ENCODE results near the gene SIGLEC15.

Gene SIGLEC15

DNA sequence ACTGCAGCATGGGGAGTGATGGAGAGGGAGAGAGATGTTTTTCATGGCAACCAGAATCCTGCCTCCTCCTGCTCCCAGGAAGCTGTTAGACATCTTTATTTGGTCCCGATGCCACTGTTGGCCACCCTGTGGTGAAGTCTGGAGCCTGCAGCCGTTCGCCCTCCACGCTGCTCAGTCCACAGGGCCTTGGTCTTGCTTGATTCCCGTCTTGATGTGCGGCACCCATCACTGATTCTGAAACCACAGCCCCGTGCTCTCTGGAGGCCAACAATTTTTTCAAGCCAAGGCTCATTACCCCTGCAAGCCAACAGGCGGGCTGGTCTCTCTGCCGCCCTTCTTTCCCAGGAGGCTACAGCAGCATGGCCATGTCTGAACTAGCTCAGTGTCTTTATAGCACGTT is 24.5 kb downstream of the SIGLEC15 start:
- no peak overlapping the region for H3K9ac ChIP-seq (ENCODE audit: low read length)
- TF ChIP-seq, protein P1, sequence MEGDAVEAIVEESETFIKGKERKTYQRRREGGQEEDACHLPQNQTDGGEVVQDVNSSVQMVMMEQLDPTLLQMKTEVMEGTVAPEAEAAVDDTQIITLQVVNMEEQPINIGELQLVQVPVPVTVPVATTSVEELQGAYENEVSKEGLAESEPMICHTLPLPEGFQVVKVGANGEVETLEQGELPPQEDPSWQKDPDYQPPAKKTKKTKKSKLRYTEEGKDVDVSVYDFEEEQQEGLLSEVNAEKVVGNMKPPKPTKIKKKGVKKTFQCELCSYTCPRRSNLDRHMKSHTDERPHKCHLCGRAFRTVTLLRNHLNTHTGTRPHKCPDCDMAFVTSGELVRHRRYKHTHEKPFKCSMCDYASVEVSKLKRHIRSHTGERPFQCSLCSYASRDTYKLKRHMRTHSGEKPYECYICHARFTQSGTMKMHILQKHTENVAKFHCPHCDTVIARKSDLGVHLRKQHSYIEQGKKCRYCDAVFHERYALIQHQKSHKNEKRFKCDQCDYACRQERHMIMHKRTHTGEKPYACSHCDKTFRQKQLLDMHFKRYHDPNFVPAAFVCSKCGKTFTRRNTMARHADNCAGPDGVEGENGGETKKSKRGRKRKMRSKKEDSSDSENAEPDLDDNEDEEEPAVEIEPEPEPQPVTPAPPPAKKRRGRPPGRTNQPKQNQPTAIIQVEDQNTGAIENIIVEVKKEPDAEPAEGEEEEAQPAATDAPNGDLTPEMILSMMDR (IDR thresholded peaks at IDR 0.05; ENCODE audit: insufficient read depth, low read length, poor library complexity, severe bottlenecking) = no peak
- TF ChIP-seq EZH2phosphoT487 (conservative IDR thresholded peaks at IDR 0.05; ENCODE audit: low read length) = no peak
- no peak overlapping the region for H3K4me2 ChIP-seq (ENCODE audit: low read depth, low read length, poor library complexity, severe bottlenecking)
- no peaks in the 10 kb centered on the region for H3K79me2 ChIP-seq (ENCODE audit: insufficient read depth, low read length)
- H3K9me2 ChIP-seq (replicated peaks; ENCODE audit: insufficient read depth, low read length) = no peaks in the 10 kb centered on the region
- no peak overlapping the region for H2AFZ ChIP-seq (ENCODE audit: low read depth, low read length, severe bottlenecking)
- no peaks in the 10 kb centered on the region for H3K36me3 ChIP-seq (ENCODE audit: low read length)
- H3F3A ChIP-seq (ENCODE audit: insufficient read depth) = no peaks in the 10 kb centered on the region
- H3K27ac ChIP-seq (ENCODE audit: low read depth, low read length) = no peak overlapping the region
- H3K27me3 ChIP-seq (ENCODE audit: low read length) = no peaks in the 10 kb centered on the region
- no peaks in the 10 kb centered on the region for H4K20me1 ChIP-seq (ENCODE audit: low read depth, low read length)
- H3K9me3 ChIP-seq (ENCODE audit: insufficient read depth, low read length) = no peaks in the 10 kb centered on the region
- no peak overlapping the region for H3K4me3 ChIP-seq (ENCODE audit: insufficient read depth, low read length, poor library complexity, severe bottlenecking)

- Histone ChIP-seq H3K9me2 (replicated peaks; ENCODE audit: insufficient read depth, low read length) (no peaks in the 10 kb centered on the region), H3K27ac (ENCODE audit: low read depth, low read length) (no peak overlapping the region), H3K9me3 (ENCODE audit: insufficient read depth, low read length) (no peaks in the 10 kb centered on the region), H3F3A (ENCODE audit: insufficient read depth) (no peaks in the 10 kb centered on the region), H3K36me3 (ENCODE audit: low read length) (0 out of 2 replicates have a peak, but pooled peaks cover under 1% of the 10 kb centered on the region), H3K9ac (ENCODE audit: low read length) (no peak overlapping the region), H4K20me1 (ENCODE audit: low read depth, low read length) (no peaks in the 10 kb centered on the region), H3K79me2 (ENCODE audit: insufficient read depth, low read length) (no peaks in the 10 kb centered on the region), H2AFZ (ENCODE audit: low read depth, low read length, severe bottlenecking) (no peak overlapping the region), H3K27me3 (ENCODE audit: low read length) (no peaks in the 10 kb centered on the region), H3K4me3 (ENCODE audit: insufficient read depth, low read length, poor library complexity, severe bottlenecking) (no peak overlapping the region), H3K4me2 (ENCODE audit: low read depth, low read length, poor library complexity, severe bottlenecking) (no peak overlapping the region)
- TF ChIP-seq, protein P1 (IDR thresholded peaks at IDR 0.05; ENCODE audit: insufficient read depth, low read length, poor library complexity, severe bottlenecking) = no peak
- no peak for TF ChIP-seq EZH2phosphoT487 (conservative IDR thresholded peaks at IDR 0.05; ENCODE audit: low read length)
Measured at GRCh38 chr18:45851161-45851925, 25.9 kb downstream of the SIGLEC15 start.

GRCh38 chr18:45852631-45853030 is 27.2 kb downstream of the SIGLEC15 start:
- Histone ChIP-seq H3K9ac (ENCODE audit: low read length) (no peak overlapping the region), H3K4me3 (ENCODE audit: insufficient read depth, low read length, poor library complexity, severe bottlenecking) (no peak overlapping the region), H2AFZ (ENCODE audit: low read depth, low read length, severe bottlenecking) (no peak overlapping the region), H3K79me2 (ENCODE audit: insufficient read depth, low read length) (no peaks in the 10 kb centered on the region), H3K36me3 (ENCODE audit: low read length) (0 out of 2 replicates have a peak, but pooled peaks cover 4% of the 10 kb centered on the region), H3K27me3 (ENCODE audit: low read length) (no peaks in the 10 kb centered on the region), H3K4me2 (ENCODE audit: low read depth, low read length, poor library complexity, severe bottlenecking) (no peak overlapping the region), H4K20me1 (ENCODE audit: low read depth, low read length) (no peaks in the 10 kb centered on the region), H3K27ac (ENCODE audit: low read depth, low read length) (no peak overlapping the region), H3K9me3 (ENCODE audit: insufficient read depth, low read length) (no peaks in the 10 kb centered on the region), H3F3A (ENCODE audit: insufficient read depth) (no peaks in the 10 kb centered on the region), H3K9me2 (replicated peaks; ENCODE audit: insufficient read depth, low read length) (no peaks in the 10 kb centered on the region)
- no peak for TF ChIP-seq EZH2phosphoT487 (conservative IDR thresholded peaks at IDR 0.05; ENCODE audit: low read length)
- TF ChIP-seq, protein P1 (IDR thresholded peaks at IDR 0.05; ENCODE audit: insufficient read depth, low read length, poor library complexity, severe bottlenecking) = no peak

Measured in SU-DHL-6 (cell line).